Fibroblast of villous mesenchyme (primary cell): ENCODE results near the gene PTPRH. TPM values are rescaled to one million over a fixed set of nuclear protein-coding genes. Genes with fewer than 3 reads are reported as not detected.
A peak's percentile ranks its signal among the peaks of the same experiment; 100 is the strongest.
"Not testable (repeated sequence)": the region's sequence is repeated elsewhere in the genome, so short reads cannot be mapped to it uniquely, and the experiment has no call there.

Experiments used
- DNase-seq: peaks from one replicate; pipeline ENCODE4 v3.0.0-alpha.2; 2010; ENCODE audit warnings: low read depth
- H3K4me3 ChIP-seq: 2 replicates; pipeline ENCODE4 v1.5.1; 2011; ENCODE audit warnings: low read depth, mild to moderate bottlenecking, low read length
- CTCF ChIP-seq: IDR thresholded peaks from 2 replicates; pipeline ENCODE4 v1.5.1; 2012; ENCODE audit warnings: low read depth, mild to moderate bottlenecking, low read length; ENCODE audit not compliant: insufficient read depth
- total RNA-seq: library from RNA; depleted of rRNA; stranded (reverse); fragments of >200 nt; gene quantifications from 2 replicates; pipeline ENCODE4 v1.2.3, GENCODE V29; 2012

Gene PTPRH
- total RNA-seq, 1 donor, result 3.9 TPM

DNA sequence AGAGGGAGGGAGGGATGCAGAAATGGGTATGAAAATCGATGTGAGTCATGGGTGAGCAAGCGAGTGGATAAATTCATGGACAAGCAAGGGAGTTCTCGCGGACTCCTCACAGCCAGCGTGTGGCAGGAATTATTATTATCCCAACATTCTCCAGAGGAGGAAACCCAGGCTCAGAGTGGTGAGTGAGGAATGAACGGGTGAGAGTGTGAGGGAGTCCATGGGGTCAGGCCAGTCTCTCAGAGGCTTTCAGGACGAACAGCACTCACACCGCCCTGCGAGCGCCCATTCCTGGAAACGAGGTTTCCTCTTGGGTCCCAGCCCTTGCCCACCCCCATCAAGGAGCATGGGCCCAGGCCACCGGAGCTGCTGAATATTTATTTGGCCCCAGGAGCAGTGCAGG lies 36.6 kb downstream of the PTPRH start:
- TF ChIP-seq CTCF, result no peak
- DNase-seq, result peak; percentile 22
- H3K4me3 ChIP-seq, result peak overlapping the region; percentile 51

DNA sequence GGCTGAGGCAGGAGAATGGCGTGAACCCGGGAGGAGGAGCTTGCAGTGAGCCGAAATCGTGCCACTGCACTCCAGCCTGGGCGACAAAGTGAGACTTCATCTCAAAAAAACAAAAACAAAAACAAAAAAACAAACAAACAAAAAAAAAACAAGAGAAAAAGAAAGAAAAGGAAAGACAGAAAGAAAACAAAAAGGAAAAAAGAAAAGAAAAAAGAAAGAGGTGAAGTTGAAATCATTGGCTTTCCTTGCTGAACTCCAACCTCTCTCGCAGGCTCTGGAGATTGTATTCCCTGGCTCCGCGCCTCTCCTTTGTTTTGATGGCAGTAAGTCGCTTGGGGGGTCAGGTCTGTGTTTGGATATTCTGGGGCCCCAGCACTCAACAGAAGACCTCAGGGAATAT lies 37.0 kb downstream of the PTPRH start:
- not testable (repeated sequence) for H3K4me3 ChIP-seq

DNA sequence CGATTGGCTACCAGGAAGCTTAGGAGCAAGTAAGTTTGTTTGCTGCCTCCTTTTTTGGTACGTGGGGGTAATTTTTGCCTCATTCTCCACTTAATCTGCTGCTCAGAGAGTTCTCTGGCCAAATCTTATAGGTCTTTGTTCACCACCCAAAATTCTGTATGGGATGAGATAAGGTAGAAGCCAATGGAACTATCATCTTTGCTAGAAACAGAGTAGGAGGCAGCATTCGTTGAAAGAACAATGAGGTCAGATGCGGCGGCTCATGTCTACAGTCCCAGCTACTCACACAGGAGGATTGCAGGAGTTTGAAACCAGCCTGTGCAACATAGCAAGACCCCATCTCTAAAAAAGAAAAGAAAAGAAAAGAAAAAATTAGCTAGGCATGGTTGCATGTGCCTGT lies 37.9 kb downstream of the PTPRH start:
- no peak for TF ChIP-seq CTCF
- DNase-seq, result no peak
- no peak overlapping the region for H3K4me3 ChIP-seq

More for the DNA sequence above, 37.0 kb downstream of the PTPRH start:
- DNase-seq, result not testable (repeated sequence)

GRCh38 chr19:55169136-55169535 lies 40.2 kb downstream of the PTPRH start:
- TF ChIP-seq CTCF, result no peak
- no peak overlapping the region for H3K4me3 ChIP-seq
- DNase-seq, result no peak

GRCh38 chr19:55166530-55167268 lies 42.6 kb downstream of the PTPRH start, which contains the start of gene DNAAF3:
TSS of gene DNAAF3 (minus strand) at chr19:55166613. CDS start at chr19:55166413, 200 bp downstream.
- TF ChIP-seq CTCF, result no peak
- peak within 1 kb of the TSS; percentile 67 for H3K4me3 ChIP-seq
- peak; percentile 97 for DNase-seq

- peak; percentile 53 for TF ChIP-seq CTCF
- H3K4me3 ChIP-seq, result peak overlapping the region; percentile 67
- peak; percentile 65 for DNase-seq
Observed at GRCh38 chr19:55165952-55166529, 43.3 kb downstream of the PTPRH start.

GRCh38 chr19:55161571-55162322 lies 47.6 kb downstream of the PTPRH start:
- no peak overlapping the region for H3K4me3 ChIP-seq
- no peak for DNase-seq
- no peak for TF ChIP-seq CTCF
